ENCODE results near the gene GTF2B. TPM values are rescaled to one million over a fixed set of nuclear protein-coding genes. Genes with fewer than 3 reads are reported as not detected.
"Not testable (repeated sequence)": the region's sequence is repeated elsewhere in the genome, so short reads cannot be mapped to it uniquely, and the experiment has no call there.

The GTF2B gene
- total RNA-seq, 1 donor = 31.5 TPM

- H4K20me1 ChIP-seq (ENCODE audit: insufficient read depth, low read length) = no peaks in the 10 kb centered on the region
- H2AFZ ChIP-seq (ENCODE audit: low read length) = no peak overlapping the region
- no peak overlapping the region for H3K4me2 ChIP-seq (ENCODE audit: insufficient read depth, low read length)
- TF ChIP-seq, protein P1, sequence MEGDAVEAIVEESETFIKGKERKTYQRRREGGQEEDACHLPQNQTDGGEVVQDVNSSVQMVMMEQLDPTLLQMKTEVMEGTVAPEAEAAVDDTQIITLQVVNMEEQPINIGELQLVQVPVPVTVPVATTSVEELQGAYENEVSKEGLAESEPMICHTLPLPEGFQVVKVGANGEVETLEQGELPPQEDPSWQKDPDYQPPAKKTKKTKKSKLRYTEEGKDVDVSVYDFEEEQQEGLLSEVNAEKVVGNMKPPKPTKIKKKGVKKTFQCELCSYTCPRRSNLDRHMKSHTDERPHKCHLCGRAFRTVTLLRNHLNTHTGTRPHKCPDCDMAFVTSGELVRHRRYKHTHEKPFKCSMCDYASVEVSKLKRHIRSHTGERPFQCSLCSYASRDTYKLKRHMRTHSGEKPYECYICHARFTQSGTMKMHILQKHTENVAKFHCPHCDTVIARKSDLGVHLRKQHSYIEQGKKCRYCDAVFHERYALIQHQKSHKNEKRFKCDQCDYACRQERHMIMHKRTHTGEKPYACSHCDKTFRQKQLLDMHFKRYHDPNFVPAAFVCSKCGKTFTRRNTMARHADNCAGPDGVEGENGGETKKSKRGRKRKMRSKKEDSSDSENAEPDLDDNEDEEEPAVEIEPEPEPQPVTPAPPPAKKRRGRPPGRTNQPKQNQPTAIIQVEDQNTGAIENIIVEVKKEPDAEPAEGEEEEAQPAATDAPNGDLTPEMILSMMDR (IDR thresholded peaks at IDR 0.05; ENCODE audit: extremely low read depth, low read depth, low read length) = no peak
- H3K9me3 ChIP-seq (ENCODE audit: low read depth, low read length) = peaks cover 2% of the 10 kb centered on the region
- H3K27ac ChIP-seq (ENCODE audit: low read depth, low read length) = no peak overlapping the region
- H3K27me3 ChIP-seq (ENCODE audit: insufficient read depth, low read length) = no peaks in the 10 kb centered on the region
- H3K4me1 ChIP-seq (ENCODE audit: insufficient read depth, low read length) = no peaks in the 10 kb centered on the region
- H3K79me2 ChIP-seq (ENCODE audit: insufficient read depth, low read length) = no peaks in the 10 kb centered on the region
- H3K4me3 ChIP-seq (ENCODE audit: insufficient read depth, low read length) = no peak overlapping the region
- no peak for DNase-seq (ENCODE audit: insufficient read length, low spot score, missing footprints)
- H3K36me3 ChIP-seq (ENCODE audit: insufficient read depth, low read length) = no peaks in the 10 kb centered on the region
Observed at GRCh38 chr1:88920845-88921244, 29.5 kb upstream of the GTF2B start.

GRCh38 chr1:88917321-88918025, 26.1 kb upstream of the GTF2B start:
- Histone ChIP-seq H3K4me3 (ENCODE audit: insufficient read depth, low read length) (no peak overlapping the region), H3K27me3 (ENCODE audit: insufficient read depth, low read length) (no peaks in the 10 kb centered on the region), H3K36me3 (ENCODE audit: insufficient read depth, low read length) (no peaks in the 10 kb centered on the region), H2AFZ (ENCODE audit: low read length) (no peak overlapping the region), H3K27ac (ENCODE audit: low read depth, low read length) (no peak overlapping the region), H3K4me2 (ENCODE audit: insufficient read depth, low read length) (no peak overlapping the region), H4K20me1 (ENCODE audit: insufficient read depth, low read length) (no peaks in the 10 kb centered on the region), H3K4me1 (ENCODE audit: insufficient read depth, low read length) (no peaks in the 10 kb centered on the region), H3K9me3 (ENCODE audit: low read depth, low read length) (peaks cover 2% of the 10 kb centered on the region), H3K79me2 (ENCODE audit: insufficient read depth, low read length) (no peaks in the 10 kb centered on the region)
- TF ChIP-seq, protein P1 (IDR thresholded peaks at IDR 0.05; ENCODE audit: extremely low read depth, low read depth, low read length) = no peak
- no peak for DNase-seq (ENCODE audit: insufficient read length, low spot score, missing footprints)

GRCh38 chr1:88916883-88917282, 25.5 kb upstream of the GTF2B start:
- Histone ChIP-seq H3K4me1 (ENCODE audit: insufficient read depth, low read length) (no peaks in the 10 kb centered on the region), H3K27ac (ENCODE audit: low read depth, low read length) (no peak overlapping the region), H3K79me2 (ENCODE audit: insufficient read depth, low read length) (no peaks in the 10 kb centered on the region), H3K27me3 (ENCODE audit: insufficient read depth, low read length) (no peaks in the 10 kb centered on the region), H3K36me3 (ENCODE audit: insufficient read depth, low read length) (no peaks in the 10 kb centered on the region), H4K20me1 (ENCODE audit: insufficient read depth, low read length) (no peaks in the 10 kb centered on the region), H2AFZ (ENCODE audit: low read length) (no peak overlapping the region), H3K4me2 (ENCODE audit: insufficient read depth, low read length) (no peak overlapping the region), H3K4me3 (ENCODE audit: insufficient read depth, low read length) (no peak overlapping the region), H3K9me3 (ENCODE audit: low read depth, low read length) (peaks cover 2% of the 10 kb centered on the region)
- TF ChIP-seq, protein P1 (IDR thresholded peaks at IDR 0.05; ENCODE audit: extremely low read depth, low read depth, low read length) = no peak
- no peak for DNase-seq (ENCODE audit: insufficient read length, low spot score, missing footprints)

DNA sequence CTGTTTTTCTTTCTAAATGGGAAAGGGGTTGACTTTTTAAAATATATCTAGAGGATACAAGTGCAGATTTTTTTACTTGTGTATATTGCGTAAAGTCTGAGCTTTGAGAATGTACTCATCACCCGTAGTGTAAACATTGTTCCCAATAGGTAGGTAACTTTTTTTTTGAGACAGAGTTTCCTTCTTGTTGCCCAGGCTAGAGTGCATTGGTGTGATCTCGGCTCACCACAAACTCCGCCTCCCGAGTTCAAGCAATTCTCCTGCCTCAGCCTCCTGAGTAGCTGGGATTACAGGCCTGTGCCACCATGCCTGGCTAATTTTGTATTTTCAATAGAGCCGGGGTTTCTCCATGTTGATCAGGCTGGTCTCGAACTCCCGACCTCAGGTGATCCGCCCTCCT, 20.4 kb upstream of the GTF2B start:
- not testable (repeated sequence) for H3K36me3 ChIP-seq (ENCODE audit: insufficient read depth, low read length); H3K9me3 ChIP-seq (ENCODE audit: low read depth, low read length); H2AFZ ChIP-seq (ENCODE audit: low read length); H3K4me1 ChIP-seq (ENCODE audit: insufficient read depth, low read length); H3K4me3 ChIP-seq (ENCODE audit: insufficient read depth, low read length); H3K4me2 ChIP-seq (ENCODE audit: insufficient read depth, low read length); H3K27me3 ChIP-seq (ENCODE audit: insufficient read depth, low read length); DNase-seq (ENCODE audit: insufficient read length, low spot score, missing footprints); H3K79me2 ChIP-seq (ENCODE audit: insufficient read depth, low read length); H3K27ac ChIP-seq (ENCODE audit: low read depth, low read length); H4K20me1 ChIP-seq (ENCODE audit: insufficient read depth, low read length)

All from osteoblast (primary cell).